Posterior vena cava (tissue), 2 donors: ENCODE results near the gene KIF16B. TPM values are rescaled to one million over a fixed set of nuclear protein-coding genes. Genes with fewer than 3 reads are reported as not detected.

ENCODE experiments used
- total RNA-seq, 2 donors: library from RNA; stranded (reverse); fragmentation: NEBNext Ultra II Directional; extraction: Animal tissue kit (Norgen Biotek cat#: 25700); gene quantifications; one replicate each; pipeline ENCODE4 v1.2.1, GENCODE V29; 2021
- donor health status: DM: yes; HTN: yes; CAD: no.
- donor health status: DM: yes; HTN: yes; CAD: no.

The KIF16B gene
- total RNA-seq, 2 donors from 2014 or later = 16.3 to 17.5 TPM

Other genes with a start within 250 kb of the KIF16B start
- gene SNRPB2, start 156.6 kb upstream of the KIF16B start, total RNA-seq = 10 to 100 TPM; 37.4 to 41.5 TPM
- gene OTOR, start 174.9 kb upstream of the KIF16B start, total RNA-seq = not detected